Keratinocyte (primary cell): ENCODE data around the gene UQCRQ. TPM values are rescaled to one million over a fixed set of nuclear protein-coding genes. Genes with fewer than 3 reads are reported as not detected.

Experiments used
- DNase-seq: peaks from one replicate; pipeline ENCODE4 v3.0.0-alpha.2; 2011; ENCODE audit warnings: low read depth, missing footprints, low spot score
- FAIRE-seq: peaks from 2 replicates; lab custom pipeline; 2011; peaks lifted over from hg19 to GRCh38; lab: Jason Lieb, UNC
- H2AFZ ChIP-seq: 2 replicates; pipeline ENCODE4 v1.6.0; 2012; ENCODE audit warnings: low read length, control low read depth, inconsistent platforms; ENCODE audit not compliant: control insufficient read depth
- H3K27ac ChIP-seq: 2 replicates; pipeline ENCODE4 v1.5.1; 2011; ENCODE audit warnings: low read length; ENCODE audit not compliant: control insufficient read depth, insufficient read depth
- H3K27me3 ChIP-seq: 3 replicates; pipeline ENCODE4 v1.6.0; 2011; ENCODE audit warnings: low read length; ENCODE audit not compliant: control insufficient read depth, insufficient read depth; ENCODE audit errors: extremely low read depth
- H3K36me3 ChIP-seq, 2 experiments: 2 replicates in 1 of 2; 3 replicates in 1 of 2; pipeline ENCODE4 v1.5.1; 2011; ENCODE audit warnings: low read length in 2 of 2, mild to moderate bottlenecking in 1 of 2; ENCODE audit not compliant: control insufficient read depth in 2 of 2, insufficient read depth in 2 of 2; ENCODE audit errors: extremely low read depth in 1 of 2
- H3K4me1 ChIP-seq: 3 replicates; pipeline ENCODE4 v1.5.1; 2011; ENCODE audit warnings: low read length; ENCODE audit not compliant: control insufficient read depth, insufficient read depth; ENCODE audit errors: extremely low read depth
- H3K4me2 ChIP-seq: 3 replicates; pipeline ENCODE4 v1.6.0; 2011; ENCODE audit warnings: low read depth, low read length; ENCODE audit not compliant: control insufficient read depth, insufficient read depth; ENCODE audit errors: extremely low read depth
- H3K4me3 ChIP-seq, 3 experiments: fragments of 200-600 bp in 1 of 3; sonication (generic) in 1 of 3; 2 replicates in 2 of 3; 3 replicates in 1 of 3; pipeline ENCODE4 v1.5.1; 2011 to 2016; ENCODE audit warnings: low read length in 3 of 3, mild to moderate bottlenecking in 3 of 3, control low read depth in 2 of 3, inconsistent platforms in 1 of 3, low read depth in 1 of 3, mixed read lengths in 1 of 3, mixed run types in 1 of 3, moderate library complexity in 1 of 3; ENCODE audit not compliant: control insufficient read depth in 2 of 3, insufficient read depth in 2 of 3; ENCODE audit errors: extremely low read depth in 1 of 3
- H3K79me2 ChIP-seq: 2 replicates; pipeline ENCODE4 v1.6.0; 2012; ENCODE audit warnings: low read length; ENCODE audit not compliant: control insufficient read depth, insufficient read depth
- H3K9ac ChIP-seq: 3 replicates; pipeline ENCODE4 v1.6.0; 2011; ENCODE audit warnings: low read length; ENCODE audit not compliant: control insufficient read depth, insufficient read depth; ENCODE audit errors: extremely low read depth
- H3K9me1 ChIP-seq: 3 replicates; pipeline ENCODE4 v1.6.0; 2011; ENCODE audit warnings: low read length; ENCODE audit not compliant: control insufficient read depth, insufficient read depth; ENCODE audit errors: extremely low read depth
- H3K9me3 ChIP-seq: 2 replicates; pipeline ENCODE4 v1.5.1; 2012; ENCODE audit warnings: low read depth, low read length; ENCODE audit not compliant: control insufficient read depth
- H4K20me1 ChIP-seq: 3 replicates; pipeline ENCODE4 v1.6.0; 2011; ENCODE audit warnings: low read length; ENCODE audit not compliant: control insufficient read depth, insufficient read depth; ENCODE audit errors: extremely low read depth
- EZH2 ChIP-seq: IDR thresholded peaks from one replicate; pipeline ENCODE4 v1.6.1; 2012; ENCODE audit warnings: inconsistent platforms, mild to moderate bottlenecking, low read length, moderate library complexity
- dilution Hi-C: fragments of 300-500 bp; cut with MboI; formaldehyde crosslinking; loops from one replicate; pipeline ENCODE4 v1.7.0; 2020; ENCODE audit warnings: low sequenced_read_pairs; ENCODE audit not compliant: extremely low pct_ligation_motif_present
- polyA plus RNA-seq, 5 experiments: library from polyadenylated mRNA; depleted of rRNA in 3 of 5; stranded (reverse) in 3 of 5; stranded (forward) in 1 of 5; unstranded in 1 of 5; fragments of >200 nt; gene quantifications; 1 replicate in 1 of 5; 2 replicates in 3 of 5; 3 replicates in 1 of 5; pipeline versions ENCODE4 v1.2.1 to v1.2.3, GENCODE V29; 2011 to 2012; ENCODE audit warnings: missing spikeins in 2 of 5, low read depth in 1 of 5, low replicate concordance in 1 of 5
- TF ChIP-seq, protein P1 (sequence below), 3 experiments: IDR thresholded peaks in 1 of 3; conservative IDR thresholded peaks in 1 of 3; optimal IDR thresholded peaks in 1 of 3; 2 replicates in 2 of 3; 3 replicates in 1 of 3; pipeline versions ENCODE3 to v1.5.1; 2011; ENCODE audit warnings: low read length in 3 of 3, mild to moderate bottlenecking in 3 of 3, moderate library complexity in 2 of 3, control low read depth in 1 of 3, inconsistent platforms in 1 of 3; ENCODE audit not compliant: insufficient read depth in 2 of 3; ENCODE audit errors: extremely low read depth in 1 of 3

The UQCRQ gene
- polyA plus RNA-seq, 1 donor (not counting 4 experiments of a cell fraction or from before 2014, with no cell fraction given), result 488 TPM

DNA sequence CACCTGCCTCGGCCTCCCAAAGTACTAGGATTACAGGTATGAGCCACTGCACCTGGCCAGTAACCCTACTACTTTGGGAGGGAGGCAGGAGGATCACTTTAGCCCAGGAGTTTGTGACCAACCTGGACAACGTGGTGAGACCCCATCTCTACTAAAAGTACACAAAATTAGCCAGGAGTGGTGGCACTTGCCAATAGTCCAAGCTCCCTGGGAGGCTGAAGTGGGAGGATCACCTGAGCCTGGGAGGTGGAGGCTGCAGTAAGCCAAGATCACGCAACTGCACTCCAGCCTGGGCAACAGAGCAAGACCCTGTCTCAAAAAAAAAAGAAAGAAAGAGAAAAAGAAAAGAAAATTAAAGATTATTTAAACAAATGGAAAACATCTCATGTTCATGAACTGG lies 10.4 kb upstream of the UQCRQ start:
- no peak overlapping the region for H2AFZ ChIP-seq
- no peaks in the 10 kb centered on the region for H4K20me1 ChIP-seq
- no peak overlapping the region for H3K4me3 ChIP-seq
- H3K79me2 ChIP-seq, result no peaks in the 10 kb centered on the region
- H3K9ac ChIP-seq, result no peak overlapping the region
- FAIRE-seq (no peak), DNase-seq (no peak)
- dilution Hi-C loops, result no loop called here
- H3K4me1 ChIP-seq, result no peaks in the 10 kb centered on the region
- H3K27ac ChIP-seq, result no peak overlapping the region
- H3K27me3 ChIP-seq, result no peaks in the 10 kb centered on the region
- no peaks in the 10 kb centered on the region for H3K36me3 ChIP-seq
- no peaks in the 10 kb centered on the region for H3K9me1 ChIP-seq
- H3K4me2 ChIP-seq, result no peak overlapping the region
- TF ChIP-seq, protein P1, sequence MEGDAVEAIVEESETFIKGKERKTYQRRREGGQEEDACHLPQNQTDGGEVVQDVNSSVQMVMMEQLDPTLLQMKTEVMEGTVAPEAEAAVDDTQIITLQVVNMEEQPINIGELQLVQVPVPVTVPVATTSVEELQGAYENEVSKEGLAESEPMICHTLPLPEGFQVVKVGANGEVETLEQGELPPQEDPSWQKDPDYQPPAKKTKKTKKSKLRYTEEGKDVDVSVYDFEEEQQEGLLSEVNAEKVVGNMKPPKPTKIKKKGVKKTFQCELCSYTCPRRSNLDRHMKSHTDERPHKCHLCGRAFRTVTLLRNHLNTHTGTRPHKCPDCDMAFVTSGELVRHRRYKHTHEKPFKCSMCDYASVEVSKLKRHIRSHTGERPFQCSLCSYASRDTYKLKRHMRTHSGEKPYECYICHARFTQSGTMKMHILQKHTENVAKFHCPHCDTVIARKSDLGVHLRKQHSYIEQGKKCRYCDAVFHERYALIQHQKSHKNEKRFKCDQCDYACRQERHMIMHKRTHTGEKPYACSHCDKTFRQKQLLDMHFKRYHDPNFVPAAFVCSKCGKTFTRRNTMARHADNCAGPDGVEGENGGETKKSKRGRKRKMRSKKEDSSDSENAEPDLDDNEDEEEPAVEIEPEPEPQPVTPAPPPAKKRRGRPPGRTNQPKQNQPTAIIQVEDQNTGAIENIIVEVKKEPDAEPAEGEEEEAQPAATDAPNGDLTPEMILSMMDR (optimal IDR thresholded peaks at IDR 0.05 in 1 of 3, IDR thresholded peaks at IDR 0.05 in 1 of 3, conservative IDR thresholded peaks at IDR 0.05 in 1 of 3; ENCODE audit: extremely low read depth in 1 of 3, insufficient read depth in 2 of 3, low read length in 3 of 3), result no peak
- TF ChIP-seq EZH2, result no peak
- H3K9me3 ChIP-seq, result no peaks in the 10 kb centered on the region

DNA sequence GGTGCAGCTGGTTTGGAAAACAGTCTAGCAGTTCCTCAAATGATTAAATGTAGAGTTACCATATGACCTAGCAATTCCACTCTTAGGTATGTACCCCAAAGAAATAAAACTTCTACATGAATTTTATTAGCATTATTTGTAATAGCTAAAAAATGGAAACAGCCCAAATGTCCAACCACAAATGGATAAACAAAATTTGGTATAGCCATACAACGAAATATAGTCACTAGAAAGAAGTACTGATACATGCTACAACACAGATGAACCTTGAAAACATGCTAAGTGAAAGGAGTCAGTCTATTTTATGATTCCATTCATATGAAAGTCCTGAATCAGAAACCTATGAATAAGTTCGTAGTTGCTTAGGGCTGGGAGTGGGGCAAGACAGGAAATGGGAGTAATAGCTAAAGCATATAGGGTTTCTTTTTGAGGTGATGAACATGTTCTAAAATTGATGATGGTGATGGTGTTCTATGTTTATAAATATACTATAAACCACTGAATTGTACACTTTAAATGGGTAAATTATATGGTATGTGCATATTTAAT lies 6.5 kb upstream of the UQCRQ start:
- FAIRE-seq, result no peak
- Histone ChIP-seq H3K79me2 (no peaks in the 10 kb centered on the region), H3K36me3 (no peaks in the 10 kb centered on the region), H3K9me1 (no peaks in the 10 kb centered on the region), H3K4me1 (no peaks in the 10 kb centered on the region), H2AFZ (no peak overlapping the region), H3K4me2 (no peak overlapping the region), H4K20me1 (no peaks in the 10 kb centered on the region), H3K27me3 (no peaks in the 10 kb centered on the region), H3K27ac (no peak overlapping the region), H3K9ac (no peak overlapping the region), H3K9me3 (no peaks in the 10 kb centered on the region), H3K4me3 (no peak overlapping the region)
- no peak for DNase-seq
- dilution Hi-C loops, result no loop called here
- TF ChIP-seq, protein P1 (optimal IDR thresholded peaks at IDR 0.05 in 1 of 3, IDR thresholded peaks at IDR 0.05 in 1 of 3, conservative IDR thresholded peaks at IDR 0.05 in 1 of 3; ENCODE audit: extremely low read depth in 1 of 3, insufficient read depth in 2 of 3, low read length in 3 of 3), result no peak
- TF ChIP-seq EZH2, result no peak
